Measurements from ENCODE around the gene INCENP. TPM values are rescaled to one million over a fixed set of nuclear protein-coding genes. Genes with fewer than 3 reads are reported as not detected.

Gene INCENP
- total RNA-seq, 1 experiment from 2014 or later: 154 TPM

- H3K79me2 ChIP-seq (ENCODE audit: low read depth): peaks cover 98% of the 10 kb centered on the region
- peaks cover 14% of the 10 kb centered on the region for H3K4me1 ChIP-seq (replicated peaks; ENCODE audit: insufficient read depth)
- no peak overlapping the region for H3K27ac ChIP-seq
- TF ChIP-seq EZH2 (IDR thresholded peaks at IDR 0.05; ENCODE audit: low read depth): no peak
- intact Hi-C loops (cut with micrococcal nuclease; ENCODE audit: unreplicated experiment): no loop called here
- no peaks in the 10 kb centered on the region for H3K27me3 ChIP-seq (ENCODE audit: insufficient read depth, low read depth)
- ChIA-PET POLR2A (ENCODE audit: unreplicated experiment) (interaction anchor here (0.6 kb wide), 1 partner anchor 1714 kb away, joined by 3 read pairs; no protein-coding TSS in a partner anchor), CTCF (no interaction called here)
- no peaks in the 10 kb centered on the region for H3K9me3 ChIP-seq (ENCODE audit: insufficient read depth, low read depth)
- H3K4me3 ChIP-seq: no peak overlapping the region
- H3F3A ChIP-seq (ENCODE audit: insufficient read depth, low read depth): 0 out of 2 replicates have a peak, but pooled peaks cover 4% of the 10 kb centered on the region
- no TSS peak for BruUV-seq (replicated peaks)
- no peak overlapping the region for H2AFZ ChIP-seq
- H3K36me3 ChIP-seq (ENCODE audit: low read depth): peaks cover 22% of the 10 kb centered on the region; the same call in 1 of the 2 replicates
- no peak for DNase-seq
- no peaks in the 10 kb centered on the region for H3K9me2 ChIP-seq (ENCODE audit: insufficient read depth)
- H4K20me1 ChIP-seq (ENCODE audit: insufficient read depth): peaks cover 44% of the 10 kb centered on the region
- H3K4me2 ChIP-seq: no peak overlapping the region
Observed at GRCh38 chr11:62128835-62129234, 5.0 kb downstream of the INCENP start.

GRCh38 chr11:62129590-62130282, 5.9 kb downstream of the INCENP start:
- Histone ChIP-seq H3K4me2 (no peak overlapping the region), H3K4me3 (no peak overlapping the region), H4K20me1 (ENCODE audit: insufficient read depth) (peaks cover 50% of the 10 kb centered on the region), H3F3A (ENCODE audit: insufficient read depth, low read depth) (0 out of 2 replicates have a peak, but pooled peaks cover 4% of the 10 kb centered on the region), H3K27ac (no peak overlapping the region), H2AFZ (no peak overlapping the region), H3K79me2 (ENCODE audit: low read depth) (peaks cover 95% of the 10 kb centered on the region), H3K4me1 (replicated peaks; ENCODE audit: insufficient read depth) (peaks cover 14% of the 10 kb centered on the region), H3K9me2 (ENCODE audit: insufficient read depth) (no peaks in the 10 kb centered on the region), H3K9me3 (ENCODE audit: insufficient read depth, low read depth) (no peaks in the 10 kb centered on the region), H3K27me3 (ENCODE audit: insufficient read depth, low read depth) (no peaks in the 10 kb centered on the region), H3K36me3 (ENCODE audit: low read depth) (peaks cover 22% of the 10 kb centered on the region; the same call in 1 of the 2 replicates)
- ChIA-PET CTCF (no interaction called here), POLR2A (ENCODE audit: unreplicated experiment) (no interaction called here)
- intact Hi-C loops (cut with micrococcal nuclease; ENCODE audit: unreplicated experiment): no loop called here
- DNase-seq: no peak
- no peak for TF ChIP-seq CTCF (conservative IDR thresholded peaks at IDR 0.05)
- TF ChIP-seq EZH2 (IDR thresholded peaks at IDR 0.05; ENCODE audit: low read depth): no peak
- no TSS peak for BruUV-seq (replicated peaks)

- ChIA-PET CTCF (interaction anchor here (0.6 kb wide), 1 partner anchor 701 kb away, joined by 3 read pairs; the partner anchor contains the start of gene STX5), POLR2A (ENCODE audit: unreplicated experiment) (no interaction called here)
- no peak overlapping the region for H3K27ac ChIP-seq
- H3K9me2 ChIP-seq (ENCODE audit: insufficient read depth): no peaks in the 10 kb centered on the region
- peaks cover 22% of the 10 kb centered on the region; the same call in 1 of the 2 replicates for H3K36me3 ChIP-seq (ENCODE audit: low read depth)
- H3K9me3 ChIP-seq (ENCODE audit: insufficient read depth, low read depth): no peaks in the 10 kb centered on the region
- H2AFZ ChIP-seq: no peak overlapping the region
- TF ChIP-seq CTCF (conservative IDR thresholded peaks at IDR 0.05): no peak
- no peak for TF ChIP-seq EZH2 (IDR thresholded peaks at IDR 0.05; ENCODE audit: low read depth)
- BruUV-seq (replicated peaks): no TSS peak
- H3K4me1 ChIP-seq (replicated peaks; ENCODE audit: insufficient read depth): peaks cover 7% of the 10 kb centered on the region
- H4K20me1 ChIP-seq (ENCODE audit: insufficient read depth): peaks cover 50% of the 10 kb centered on the region
- 0 out of 2 replicates have a peak, but pooled peaks cover 4% of the 10 kb centered on the region for H3F3A ChIP-seq (ENCODE audit: insufficient read depth, low read depth)
- H3K4me3 ChIP-seq: no peak overlapping the region
- intact Hi-C loops (cut with micrococcal nuclease; ENCODE audit: unreplicated experiment): no loop called here
- peaks cover 95% of the 10 kb centered on the region for H3K79me2 ChIP-seq (ENCODE audit: low read depth)
- no peak for DNase-seq
- H3K27me3 ChIP-seq (ENCODE audit: insufficient read depth, low read depth): no peaks in the 10 kb centered on the region
- no peak overlapping the region for H3K4me2 ChIP-seq
Observed at GRCh38 chr11:62130283-62131169, 6.7 kb downstream of the INCENP start.

Data from PC-9 (cell line).